Measurements from ENCODE around the gene AFF3.

GRCh38 chr2:100104718-100105677 lies 37.4 kb downstream of the AFF3 start:
- TF ChIP-seq POLR2A (IDR thresholded peaks at IDR 0.05): no peak
- TF ChIP-seq CTCF (IDR thresholded peaks at IDR 0.05): no peak
